K562 (cell line): Measurements from ENCODE around the gene TNFRSF19. TPM values are rescaled to one million over a fixed set of nuclear protein-coding genes. Genes with fewer than 3 reads are reported as not detected.

Experiments used
- ETV5 ChIP-seq: sonication (generic); formaldehyde crosslinking; IDR thresholded peaks from 2 replicates; pipeline ENCODE4 v1.4.0; 2020; ENCODE audit warnings: low read depth, mild to moderate bottlenecking, missing genetic modification reagents
- polyA plus RNA-seq, 8 experiments: library from polyadenylated mRNA; depleted of rRNA in 4 of 8; stranded (reverse) in 5 of 8; unstranded in 3 of 8; fragments of >200 nt; fragmentation: Nextera tagmentation in 2 of 8; fragmentation: Illumina TruSeq in 1 of 8; extraction: Ambion mirVana in 2 of 8; extraction: Trizol in 1 of 8; gene quantifications; 2 replicates each; pipeline versions ENCODE4 v1.2.1 to v1.2.3, GENCODE V29; 2011 to 2014; ENCODE audit warnings: inconsistent platforms in 1 of 8, missing spikeins in 1 of 8
- total RNA-seq, 7 experiments: library from RNA; depleted of rRNA in 6 of 7; stranded (reverse); fragments of >200 nt in 6 of 7; fragmentation: Illumina TruSeq in 2 of 7; extraction: Trizol in 2 of 7; gene quantifications; 2 replicates each; pipeline versions ENCODE4 v1.2.1 to v1.2.3, GENCODE V29; 2011 to 2021; ENCODE audit warnings: low replicate concordance in 1 of 7
- TF ChIP-seq, protein P1 (sequence below), 2 experiments: fragments of 450-650 bp; IDR thresholded peaks; 2 replicates each; pipeline ENCODE4 v1.6.1; 2016; ENCODE audit warnings: mild to moderate bottlenecking in 2 of 2, borderline replicate concordance in 1 of 2, low read depth in 1 of 2, moderate library complexity in 1 of 2

The TNFRSF19 gene
- total and polyA plus RNA-seq, 9 of the 15 experiments (the other 6 are each of a cell fraction or from before 2014, with no cell fraction given), result 0.01 to 0.07 TPM; not detected in 7

DNA sequence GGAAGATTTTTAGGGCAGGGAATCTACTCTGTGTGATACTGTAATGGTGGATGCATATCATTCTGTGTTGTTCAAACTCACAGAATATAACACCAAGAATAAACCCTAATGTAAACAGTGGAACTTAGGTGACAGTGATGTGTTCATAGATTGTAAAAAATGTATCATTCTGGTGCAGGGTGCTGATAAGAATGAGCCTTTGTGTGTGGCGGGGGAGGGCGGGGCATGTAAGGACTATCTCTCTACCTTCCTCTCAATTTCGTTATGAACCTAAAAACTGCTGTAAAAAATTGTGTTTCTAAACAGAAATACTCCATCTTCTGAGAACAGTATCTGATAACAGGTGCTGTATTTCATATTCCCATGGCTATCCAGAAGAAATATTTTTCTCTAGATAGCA, 35.6 kb downstream of the TNFRSF19 start (continued):
- TF ChIP-seq, protein P1, sequence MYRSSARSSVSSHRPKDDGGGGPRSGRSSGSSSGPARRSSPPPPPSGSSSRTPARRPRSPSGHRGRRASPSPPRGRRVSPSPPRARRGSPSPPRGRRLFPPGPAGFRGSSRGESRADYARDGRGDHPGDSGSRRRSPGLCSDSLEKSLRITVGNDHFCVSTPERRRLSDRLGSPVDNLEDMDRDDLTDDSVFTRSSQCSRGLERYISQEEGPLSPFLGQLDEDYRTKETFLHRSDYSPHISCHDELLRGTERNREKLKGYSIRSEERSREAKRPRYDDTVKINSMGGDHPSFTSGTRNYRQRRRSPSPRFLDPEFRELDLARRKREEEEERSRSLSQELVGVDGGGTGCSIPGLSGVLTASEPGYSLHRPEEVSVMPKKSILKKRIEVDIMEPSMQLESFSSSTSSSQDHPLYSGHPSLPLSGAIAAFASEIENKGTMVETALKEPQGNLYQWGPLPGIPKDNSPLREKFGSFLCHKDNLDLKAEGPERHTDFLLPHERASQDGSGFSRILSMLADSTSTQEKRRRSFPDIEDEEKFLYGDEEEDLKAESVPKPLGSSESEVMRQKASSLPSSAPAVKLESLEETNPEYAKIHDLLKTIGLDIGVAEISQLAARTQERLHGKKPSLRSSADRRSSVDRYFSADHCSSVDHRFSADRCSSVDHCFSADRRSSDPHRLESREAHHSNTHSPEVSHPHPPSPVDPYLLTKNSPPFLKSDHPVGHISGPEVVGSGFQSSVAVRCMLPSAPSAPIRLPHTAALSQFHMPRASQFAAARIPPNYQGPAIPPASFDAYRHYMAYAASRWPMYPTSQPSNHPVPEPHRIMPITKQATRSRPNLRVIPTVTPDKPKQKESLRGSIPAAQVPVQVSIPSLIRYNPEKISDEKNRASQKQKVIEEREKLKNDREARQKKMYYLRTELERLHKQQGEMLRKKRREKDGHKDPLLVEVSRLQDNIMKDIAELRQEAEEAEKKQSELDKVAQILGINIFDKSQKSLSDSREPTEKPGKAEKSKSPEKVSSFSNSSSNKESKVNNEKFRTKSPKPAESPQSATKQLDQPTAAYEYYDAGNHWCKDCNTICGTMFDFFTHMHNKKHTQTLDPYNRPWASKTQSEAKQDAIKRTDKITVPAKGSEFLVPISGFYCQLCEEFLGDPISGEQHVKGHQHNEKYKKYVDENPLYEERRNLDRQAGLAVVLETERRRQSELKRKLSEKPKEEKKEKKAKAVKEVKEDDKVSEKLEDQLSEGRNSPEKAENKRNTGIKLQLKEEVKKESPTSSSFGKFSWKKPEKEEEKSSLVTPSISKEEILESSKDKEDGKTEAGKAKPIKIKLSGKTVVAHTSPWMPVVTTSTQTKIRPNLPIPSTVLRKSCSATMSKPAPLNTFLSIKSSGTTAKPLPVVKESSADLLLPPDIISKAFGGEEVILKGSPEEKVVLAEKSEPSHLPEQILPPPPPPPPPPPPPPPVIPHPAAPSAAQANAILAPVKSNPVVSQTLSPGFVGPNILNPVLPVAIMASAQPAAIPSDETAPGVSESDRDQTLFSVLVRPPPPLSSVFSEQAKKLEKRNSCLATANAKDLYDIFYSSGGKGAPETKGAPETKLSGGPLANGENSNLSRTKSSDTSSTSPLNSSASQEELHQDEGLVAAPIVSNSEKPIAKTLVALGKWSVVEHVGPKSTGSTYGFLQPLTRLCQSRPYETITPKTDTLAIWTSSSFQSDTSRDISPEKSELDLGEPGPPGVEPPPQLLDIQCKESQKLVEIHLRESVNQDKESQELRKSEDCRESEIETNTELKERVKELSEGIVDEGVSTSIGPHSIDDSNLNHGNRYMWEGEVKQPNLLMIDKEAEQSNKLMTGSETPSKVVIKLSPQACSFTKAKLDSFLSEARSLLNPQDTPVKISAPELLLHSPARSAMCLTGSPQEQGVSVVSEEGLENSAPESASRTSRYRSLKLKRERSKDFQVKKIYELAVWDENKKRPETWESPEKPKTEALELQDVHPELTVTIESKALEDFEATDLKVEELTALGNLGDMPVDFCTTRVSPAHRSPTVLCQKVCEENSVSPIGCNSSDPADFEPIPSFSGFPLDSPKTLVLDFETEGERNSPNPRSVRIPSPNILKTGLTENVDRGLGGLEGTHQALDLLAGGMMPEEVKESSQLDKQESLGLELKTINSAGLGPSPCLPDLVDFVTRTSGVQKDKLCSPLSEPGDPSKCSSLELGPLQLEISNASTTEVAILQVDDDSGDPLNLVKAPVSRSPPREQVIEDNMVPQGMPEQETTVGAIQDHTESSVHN (IDR thresholded peaks at IDR 0.05; ENCODE audit: borderline replicate concordance in 1 of 2, low read depth in 1 of 2), result no peak
- no peak for TF ChIP-seq ETV5
- TF ChIP-seq, all 486 proteins: peak for 0
